GM19193 (cell line): ENCODE data around the gene ANKRD44.

Source experiments
- POLR2A ChIP-seq: IDR thresholded peaks from 4 replicates; pipeline ENCODE4 v1.6.1; 2011; ENCODE audit not compliant: insufficient read depth, insufficient read length; ENCODE audit errors: extremely low read depth

The ANKRD44 gene

DNA sequence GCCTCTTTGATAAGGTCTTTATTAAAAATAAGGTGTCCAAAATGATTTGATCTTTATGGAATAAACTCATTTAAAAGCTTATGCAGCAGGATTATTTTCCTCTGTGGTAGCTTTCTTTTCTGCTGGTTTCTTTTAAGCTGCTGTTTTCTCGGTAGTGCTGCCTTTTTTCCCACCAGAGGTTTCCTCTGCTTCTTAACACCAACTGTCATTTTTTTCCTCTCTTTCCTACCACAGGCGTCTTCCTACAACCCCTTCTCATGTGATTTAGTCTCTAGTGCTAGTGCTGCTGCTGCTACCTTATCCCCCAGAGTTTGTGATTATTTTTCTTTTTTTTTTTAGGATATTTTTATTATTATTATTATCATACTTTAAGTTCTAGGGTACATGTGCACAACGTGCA, 281.9 kb downstream of the ANKRD44 start:
- TF ChIP-seq POLR2A, result no peak

DNA sequence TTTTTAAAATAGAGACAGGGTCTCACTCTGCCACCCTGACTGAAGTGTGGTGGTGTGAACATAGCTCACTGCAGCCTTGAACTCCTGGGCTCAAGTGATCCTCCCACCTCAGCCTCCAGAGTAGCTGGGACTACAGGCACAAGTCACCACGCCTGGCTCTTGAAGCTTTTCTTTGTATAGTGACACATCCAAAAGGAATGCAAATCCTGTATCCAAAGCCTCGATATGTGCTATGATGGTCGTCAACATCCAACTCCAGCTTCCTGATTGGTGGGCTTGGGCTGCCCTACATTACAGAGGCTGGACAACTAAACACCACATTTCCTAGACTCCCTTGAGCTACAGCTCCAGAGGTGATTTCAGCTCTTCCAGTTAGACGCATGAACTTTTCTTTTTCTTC, 282.4 kb downstream of the ANKRD44 start:
- no peak for TF ChIP-seq POLR2A

DNA sequence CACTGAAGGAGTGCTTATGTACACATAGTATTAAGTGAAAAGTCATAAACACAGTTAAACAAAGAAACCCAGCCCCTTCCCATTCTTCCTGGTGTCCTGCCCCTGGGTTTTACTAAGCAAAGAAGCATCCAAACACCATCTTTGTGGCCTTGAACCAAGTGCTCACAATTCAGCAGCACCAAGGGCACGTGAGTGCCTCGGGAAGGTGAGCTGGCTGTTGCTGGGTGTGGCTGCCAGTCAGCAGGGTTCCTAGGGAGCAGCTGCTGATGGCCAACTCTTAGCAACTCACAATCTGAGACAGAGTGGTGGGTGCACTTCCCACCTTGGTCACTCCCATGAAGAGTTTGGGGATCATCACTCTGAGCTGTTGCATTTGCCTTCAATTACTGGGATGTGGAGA, 286.4 kb downstream of the ANKRD44 start:
- TF ChIP-seq POLR2A, result no peak

DNA sequence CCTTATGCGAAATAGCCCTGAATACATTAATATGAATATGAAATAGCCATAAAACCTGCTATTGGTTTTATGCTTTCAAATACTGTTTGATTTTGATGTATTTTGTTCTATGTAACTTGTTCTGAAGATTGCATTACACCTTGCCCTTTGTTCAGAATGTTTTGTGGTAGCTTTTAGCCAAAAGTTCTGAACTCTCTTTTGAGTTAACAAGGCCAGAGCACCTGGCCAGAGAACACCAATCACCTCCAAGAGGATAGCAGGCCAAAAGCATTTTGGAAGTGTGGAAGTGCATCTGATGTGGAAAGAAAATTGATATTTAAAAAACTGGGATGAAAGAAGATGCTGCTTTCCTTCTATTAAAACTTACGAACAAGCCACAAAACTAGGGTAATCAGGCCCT, 297.5 kb downstream of the ANKRD44 start:
- no peak for TF ChIP-seq POLR2A

DNA sequence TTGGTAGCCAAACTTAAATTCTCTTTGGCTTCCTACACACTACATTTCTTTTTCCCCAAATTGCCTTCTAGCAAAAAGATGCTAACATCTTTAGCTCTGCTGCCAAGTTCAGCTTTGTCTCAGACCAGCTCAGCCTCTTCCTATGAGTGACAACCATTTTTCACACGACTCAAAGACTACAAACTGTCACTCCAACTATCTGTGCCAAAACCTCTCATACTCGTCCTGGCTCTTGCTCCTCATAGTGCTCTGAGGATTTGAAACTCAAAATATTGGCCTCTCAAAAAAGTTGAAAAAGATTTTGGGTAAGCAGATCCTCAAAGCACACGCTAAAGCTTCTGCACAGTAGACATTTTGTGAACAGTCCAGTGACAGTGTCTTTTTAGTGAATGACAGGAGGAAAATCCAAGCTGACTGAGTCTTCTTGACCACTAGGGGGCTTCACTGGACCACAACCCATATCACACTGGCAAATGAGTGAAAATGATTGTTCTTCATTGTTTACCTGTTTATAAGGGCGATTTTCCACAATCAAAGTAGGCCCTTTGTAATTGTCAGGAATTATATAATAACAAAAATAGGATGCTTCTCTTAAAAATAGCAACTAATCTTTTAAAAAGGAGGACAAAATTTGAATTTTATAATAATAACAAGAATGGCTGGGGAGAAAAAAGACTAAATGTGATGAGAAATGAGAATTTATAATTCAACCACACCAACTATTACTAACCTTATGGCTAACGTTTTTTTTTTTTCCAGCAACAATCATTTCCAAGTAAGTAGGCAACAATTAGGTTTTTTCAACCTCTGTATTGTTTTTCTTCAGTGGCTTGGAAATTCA, 298.6 kb downstream of the ANKRD44 start:
- TF ChIP-seq POLR2A, result no peak

DNA sequence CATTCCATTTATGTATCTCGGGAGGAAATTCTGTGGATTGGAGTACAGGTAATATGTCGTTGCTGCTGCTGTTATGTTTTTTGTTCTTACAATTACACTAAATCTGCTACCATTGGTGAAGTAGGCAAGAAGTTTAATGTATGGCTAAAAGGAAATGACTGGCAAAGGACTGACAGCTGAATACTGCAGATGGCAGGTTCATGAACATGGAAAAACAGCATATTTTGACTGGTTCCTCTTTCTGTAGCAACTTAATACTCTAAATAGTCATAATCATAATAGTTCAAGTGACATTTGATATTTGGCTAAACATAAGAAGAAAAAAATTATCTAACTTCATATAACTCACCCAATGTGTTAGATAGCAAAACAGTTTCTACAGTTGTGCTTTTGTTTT, 299.6 kb downstream of the ANKRD44 start:
- TF ChIP-seq POLR2A, result no peak

DNA sequence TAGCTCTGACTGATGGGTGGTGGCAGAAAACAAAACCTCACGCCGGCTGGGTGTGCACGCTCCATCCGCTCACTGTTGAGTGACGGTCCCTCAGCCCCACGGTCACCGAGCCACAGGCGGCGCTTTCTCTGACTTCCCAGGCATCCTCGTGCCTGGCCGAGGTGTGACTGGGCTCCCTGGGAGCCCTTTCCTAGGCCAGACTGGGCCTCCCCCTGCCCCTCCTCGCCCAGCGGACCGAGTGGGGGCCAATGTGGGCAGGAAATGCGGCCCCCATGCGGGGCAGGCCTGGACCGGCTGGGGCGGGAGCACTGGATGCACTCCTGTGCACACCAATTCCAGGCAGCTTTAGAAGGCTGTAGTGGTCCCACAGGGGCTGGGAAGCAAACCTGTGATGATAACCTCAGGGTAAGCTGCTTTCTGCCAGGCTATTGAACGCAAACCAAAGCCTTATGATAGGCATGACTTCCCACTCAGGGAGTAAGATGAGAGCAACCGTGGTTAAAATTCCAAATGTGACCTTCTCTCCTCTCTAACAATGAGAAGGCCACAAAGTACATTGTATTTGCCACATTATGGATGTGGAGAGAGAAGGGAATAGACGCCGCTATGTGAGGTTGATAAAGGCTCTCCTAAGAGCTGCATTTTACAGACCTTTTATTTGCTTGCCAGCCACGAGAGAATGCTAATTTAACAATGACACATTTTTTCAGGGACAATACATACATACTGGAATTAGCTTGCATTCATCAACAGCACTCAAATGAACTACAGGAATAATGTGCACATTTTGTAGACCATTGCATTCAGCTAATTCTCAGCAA, 300.2 kb downstream of the ANKRD44 start:
- TF ChIP-seq POLR2A, result no peak

DNA sequence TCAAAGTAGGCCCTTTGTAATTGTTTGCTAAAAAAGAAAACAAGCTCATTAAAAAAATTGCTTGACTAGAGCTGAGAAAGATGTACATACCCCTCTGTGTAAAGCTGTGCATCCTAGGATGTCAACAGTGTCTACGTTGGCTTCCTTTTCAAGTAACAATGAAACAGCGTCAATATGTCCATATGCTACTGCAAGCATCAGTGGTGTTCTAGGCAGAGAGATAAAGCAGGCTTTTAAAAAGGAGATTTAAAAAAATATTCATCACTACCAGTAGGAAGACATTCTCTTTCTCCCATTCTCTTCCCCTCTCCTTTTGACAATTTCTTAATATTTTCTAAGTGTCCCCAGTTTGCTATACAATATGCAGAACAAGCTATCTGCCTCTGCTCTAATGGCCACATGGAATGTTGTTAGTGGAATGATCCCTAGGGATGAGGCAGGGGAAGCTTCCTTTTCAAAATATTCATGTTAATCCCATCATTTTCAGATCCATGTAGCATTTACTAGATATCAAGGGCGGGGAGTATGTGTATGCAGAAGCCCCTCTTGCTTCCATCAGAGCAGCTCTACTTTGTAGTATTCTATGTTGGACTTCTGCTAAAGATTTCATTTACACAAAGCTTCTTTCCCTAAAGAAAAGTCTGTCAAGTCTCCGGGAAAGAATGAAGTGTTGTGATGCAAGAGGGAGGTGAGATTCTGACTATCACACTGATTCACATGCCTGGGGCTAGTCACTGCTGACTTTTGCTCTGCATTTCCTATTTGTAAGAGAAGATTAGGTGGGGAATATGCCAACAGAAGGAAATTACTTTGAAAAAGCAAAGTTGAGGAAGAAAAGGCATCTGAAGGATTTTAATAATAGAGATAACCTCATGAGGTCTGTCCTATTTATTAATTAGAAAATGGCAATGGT, 302.6 kb downstream of the ANKRD44 start:
- TF ChIP-seq POLR2A, result no peak

DNA sequence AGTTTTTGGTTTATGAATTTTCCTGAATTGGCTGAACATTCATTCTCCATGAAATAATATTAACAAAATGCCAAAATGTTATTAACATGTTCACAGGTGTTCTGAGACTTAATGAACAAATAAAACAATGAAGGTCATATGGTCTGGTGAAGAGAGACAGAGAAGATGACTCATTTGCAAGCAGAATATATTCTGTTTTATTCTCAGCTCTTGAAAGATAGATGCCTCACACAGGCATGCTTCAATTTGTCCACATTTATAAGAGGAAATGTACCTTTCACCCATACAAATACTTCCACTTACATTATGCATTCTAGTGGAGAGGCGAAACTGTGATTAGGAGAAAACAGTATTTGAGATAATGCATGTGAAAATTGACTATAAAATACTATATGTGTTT, 308.7 kb downstream of the ANKRD44 start:
- no peak for TF ChIP-seq POLR2A

DNA sequence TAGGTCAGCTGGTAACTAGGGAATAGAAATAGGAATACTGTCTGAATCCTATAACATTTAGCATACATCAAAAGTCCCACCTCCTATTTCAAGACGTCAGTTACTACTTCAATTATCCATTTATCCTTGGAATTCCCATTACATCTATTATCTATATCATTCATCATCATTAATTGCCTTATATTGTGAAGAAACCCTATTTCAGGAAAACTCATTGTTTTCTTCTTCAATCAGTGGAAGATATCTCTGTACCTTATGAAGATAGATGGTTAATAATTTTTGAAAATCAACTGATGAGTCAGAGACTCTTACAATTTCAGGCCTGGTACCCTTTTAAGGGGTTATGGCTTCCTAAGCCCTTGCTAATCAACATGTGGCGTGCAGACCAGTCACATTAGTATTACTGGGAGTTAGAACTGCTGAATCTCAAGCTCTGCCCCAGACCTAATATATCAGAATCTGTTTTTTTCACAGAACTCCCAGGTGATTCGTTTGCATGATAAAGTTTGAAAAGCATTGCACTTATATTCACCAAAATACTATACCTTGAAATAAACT, 314.7 kb downstream of the ANKRD44 start:
- no peak for TF ChIP-seq POLR2A

DNA sequence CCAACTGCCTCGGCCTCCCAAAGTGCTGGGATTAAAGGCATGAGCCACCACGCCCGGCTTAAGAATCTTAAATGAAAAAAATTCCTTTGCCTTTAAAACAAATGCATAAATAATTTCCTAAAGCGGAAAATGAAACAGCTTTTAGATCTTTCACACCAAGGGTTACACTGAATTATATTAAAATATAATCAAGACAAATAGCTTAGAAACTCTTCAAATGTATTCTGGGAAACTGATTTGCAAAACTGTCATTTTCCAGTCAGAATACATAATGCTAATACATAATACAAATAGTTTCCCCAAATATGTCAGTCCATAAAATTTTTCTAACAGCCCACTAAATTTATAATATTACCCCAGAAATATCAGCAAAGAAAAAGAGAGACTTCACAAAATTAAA, 315.8 kb downstream of the ANKRD44 start:
- TF ChIP-seq POLR2A, result no peak

DNA sequence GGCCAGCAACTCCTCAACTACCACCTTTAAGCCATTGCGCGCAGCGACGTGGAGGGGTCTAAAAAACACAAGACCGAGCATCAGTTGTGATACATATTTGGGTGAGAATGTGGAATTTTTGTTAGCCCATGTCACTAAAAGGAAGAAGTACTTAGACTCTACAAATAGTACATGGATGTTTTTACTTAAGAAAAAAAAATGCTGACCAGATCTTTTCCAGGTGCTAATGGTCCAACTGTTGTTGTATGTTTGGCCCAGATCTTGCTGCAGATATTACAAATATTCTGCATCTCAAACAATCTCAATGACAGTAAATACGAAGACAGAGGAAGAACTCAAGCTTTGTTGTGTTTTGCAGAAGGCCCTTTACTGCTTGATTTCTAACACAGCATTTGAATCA, 317.0 kb downstream of the ANKRD44 start:
- no peak for TF ChIP-seq POLR2A

DNA sequence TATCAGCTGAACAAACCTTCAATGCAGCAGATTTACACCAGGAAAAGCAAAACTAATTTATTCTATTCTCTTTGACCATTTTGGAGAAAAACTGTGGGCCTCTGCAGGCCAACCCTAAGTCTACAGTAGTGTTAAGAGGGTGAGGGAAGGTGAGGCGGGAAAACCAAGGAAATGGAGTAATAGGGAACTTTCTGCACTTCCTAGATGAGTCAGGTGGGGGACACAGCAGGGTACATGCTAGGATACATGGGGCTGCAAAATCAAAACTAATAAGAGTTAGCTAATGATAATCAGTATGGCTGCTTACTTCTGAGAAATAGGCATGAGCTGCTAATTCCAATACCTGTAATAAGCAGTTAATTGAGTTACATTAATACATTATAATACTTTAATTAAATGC, 318.1 kb downstream of the ANKRD44 start:
- TF ChIP-seq POLR2A, result no peak

DNA sequence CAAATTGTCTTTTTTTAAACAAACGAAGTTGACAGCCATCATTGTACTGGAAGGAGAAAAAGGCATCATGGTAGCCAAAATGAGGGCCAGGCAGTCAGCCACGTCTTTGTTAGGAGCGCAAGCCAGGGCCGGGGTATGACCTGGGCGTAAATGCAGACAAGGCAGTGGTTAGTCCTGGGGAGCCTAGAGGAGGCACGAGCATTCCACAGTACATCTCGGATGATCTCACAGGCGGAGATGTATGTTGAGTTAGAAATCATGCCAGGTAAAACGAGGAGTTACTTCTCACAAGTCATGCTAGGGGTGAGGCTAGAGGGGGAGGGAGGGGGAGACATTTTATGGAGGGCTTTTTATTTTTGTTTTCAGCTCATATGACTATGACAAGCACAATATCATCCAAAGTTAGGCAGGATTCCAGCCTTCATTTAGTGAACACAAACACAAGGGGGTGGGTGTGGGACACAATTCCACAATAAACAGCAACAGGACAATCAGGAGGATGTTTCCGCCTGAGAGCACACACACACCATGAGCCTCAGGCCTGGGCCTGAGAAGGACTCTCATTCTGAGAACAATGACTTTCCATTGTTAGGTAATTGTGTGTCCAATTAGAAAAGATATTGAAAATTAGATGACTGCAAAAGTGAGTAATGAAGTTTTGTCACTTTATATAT, 319.7 kb downstream of the ANKRD44 start:
- no peak for TF ChIP-seq POLR2A
